GM21576 (cell line): ENCODE data around the gene SSX4.
"Not testable (repeated sequence)": the region's sequence is repeated elsewhere in the genome, so short reads cannot be mapped to it uniquely, and the experiment has no call there.

Experiments
- ATAC-seq: cut with Tn5 transposase; IDR thresholded peaks from one replicate; pipeline ENCODE4 v1.9.1; 2021; ENCODE audit warnings: mild to moderate bottlenecking, moderate library complexity; ENCODE audit not compliant: unreplicated experiment

SSX4 gene

DNA sequence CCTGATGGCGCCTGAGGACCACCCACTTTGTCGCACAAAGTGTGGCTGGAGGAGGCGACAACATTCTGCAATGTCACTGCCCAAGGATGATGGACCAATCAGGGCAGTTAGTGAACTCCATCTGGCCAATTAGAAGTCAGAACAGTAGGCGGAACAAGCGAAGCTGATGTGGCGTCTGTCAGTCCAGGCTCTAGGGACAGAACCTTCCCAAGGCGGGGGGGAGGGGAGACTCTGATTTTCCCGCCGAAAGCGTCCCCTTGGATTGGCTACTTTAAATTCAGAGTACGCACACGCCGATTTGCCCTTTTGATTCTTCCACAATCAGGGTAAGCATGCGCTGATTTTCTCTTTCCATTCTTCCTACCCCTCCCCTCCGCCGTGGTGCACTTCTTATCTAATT lies at the start of gene SSX4:
Gene SSX4, plus strand, starts transcription at position 301 of the 400 bp plus-strand sequence. CDS start 515 bp downstream, outside the sequence.
- ATAC-seq = not testable (repeated sequence)

GRCh38 chrX:48346059-48346458 lies 37.3 kb upstream of the SSX4 start:
- ATAC-seq = not testable (repeated sequence)

DNA sequence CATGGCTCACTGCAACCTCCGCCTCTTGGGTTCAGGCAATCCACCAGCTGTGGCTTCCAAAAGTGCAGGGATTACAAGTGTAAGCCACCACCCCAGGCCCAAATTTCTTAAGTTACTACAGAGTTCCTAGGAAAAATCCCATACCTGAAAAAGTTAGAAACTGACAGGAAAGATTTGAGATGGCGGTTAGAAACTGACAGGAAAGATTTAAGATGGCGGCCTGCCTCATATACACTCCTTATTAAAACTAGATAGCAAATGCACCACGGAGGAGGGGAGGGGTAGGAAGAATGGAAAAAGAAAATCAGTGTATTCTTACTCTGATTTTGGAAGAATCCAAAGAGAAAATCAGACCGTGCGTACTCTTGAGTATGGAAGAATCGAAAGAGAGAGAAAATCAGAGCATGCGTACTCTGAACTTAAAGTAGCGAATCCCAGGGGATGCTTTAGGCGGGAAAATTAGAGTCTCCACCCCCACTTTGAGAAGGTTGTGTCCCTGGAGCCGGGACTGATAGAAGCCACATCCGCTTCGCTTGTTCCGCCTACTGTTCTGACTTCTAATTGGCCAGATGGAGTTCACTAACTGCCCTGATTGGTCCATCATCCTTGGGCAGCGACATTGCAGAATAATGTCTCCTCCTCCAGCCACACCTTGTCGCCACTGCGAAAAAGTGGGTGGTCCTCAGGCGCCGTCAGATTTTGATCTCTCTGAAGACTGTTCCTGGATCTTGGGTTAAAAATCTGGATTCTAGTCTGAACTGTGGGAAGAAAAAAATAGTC lies 26.8 kb upstream of the SSX4 start, which contains the start of gene SSX3:
Gene SSX3, minus strand, starts transcription at position 389 of the 780 bp plus-strand sequence. CDS start 1,454 bp downstream, outside the sequence.
- not testable (repeated sequence) for ATAC-seq

- no peak for ATAC-seq
These were observed 25.7 kb upstream of the SSX4 start for GRCh38 chrX:48357681-48358080.

GRCh38 chrX:48359281-48359680 lies 24.1 kb upstream of the SSX4 start:
- not testable (repeated sequence) for ATAC-seq

GRCh38 chrX:48367717-48368408 lies 15.5 kb upstream of the SSX4 start:
- not testable (repeated sequence) for ATAC-seq

- ATAC-seq = not testable (repeated sequence)
These were observed 12.9 kb upstream of the SSX4 start for GRCh38 chrX:48370408-48370807.

GRCh38 chrX:48396931-48397330 lies 13.6 kb downstream of the SSX4 start:
- ATAC-seq = not testable (repeated sequence)

DNA sequence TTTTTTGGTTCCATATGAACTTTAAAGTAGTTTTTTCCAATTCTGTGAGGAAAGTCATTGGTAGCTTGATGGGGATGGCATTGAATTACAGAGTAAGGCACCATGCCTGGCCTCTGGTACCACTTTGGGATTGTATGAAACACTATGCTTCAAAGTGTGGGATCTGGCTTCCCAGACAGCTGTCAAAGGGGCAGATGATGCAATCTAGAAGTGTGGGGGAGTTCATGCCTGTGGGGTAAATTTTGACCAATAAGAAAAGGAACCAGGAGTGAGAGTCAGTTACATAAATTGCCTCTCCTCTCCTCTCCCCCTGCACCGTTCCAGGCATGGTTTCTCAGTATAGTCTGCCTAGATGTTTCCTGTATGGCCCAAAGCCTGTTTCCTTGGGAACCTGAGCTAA lies 14.5 kb downstream of the SSX4 start:
- not testable (repeated sequence) for ATAC-seq

DNA sequence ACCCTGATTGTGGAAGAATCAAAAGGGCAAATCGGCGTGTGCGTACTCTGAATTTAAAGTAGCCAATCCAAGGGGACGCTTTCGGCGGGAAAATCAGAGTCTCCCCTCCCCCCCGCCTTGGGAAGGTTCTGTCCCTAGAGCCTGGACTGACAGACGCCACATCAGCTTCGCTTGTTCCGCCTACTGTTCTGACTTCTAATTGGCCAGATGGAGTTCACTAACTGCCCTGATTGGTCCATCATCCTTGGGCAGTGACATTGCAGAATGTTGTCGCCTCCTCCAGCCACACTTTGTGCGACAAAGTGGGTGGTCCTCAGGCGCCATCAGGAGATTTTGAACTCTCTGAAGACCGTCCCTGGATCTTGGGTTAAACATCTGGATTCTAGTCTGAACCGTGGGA lies 28.5 kb downstream of the SSX4 start, which contains the start of gene SSX4B:
Gene SSX4B, minus strand, starts transcription at position 101 of the 400 bp plus-strand sequence. CDS start 588 bp downstream, outside the sequence.
- not testable (repeated sequence) for ATAC-seq

DNA sequence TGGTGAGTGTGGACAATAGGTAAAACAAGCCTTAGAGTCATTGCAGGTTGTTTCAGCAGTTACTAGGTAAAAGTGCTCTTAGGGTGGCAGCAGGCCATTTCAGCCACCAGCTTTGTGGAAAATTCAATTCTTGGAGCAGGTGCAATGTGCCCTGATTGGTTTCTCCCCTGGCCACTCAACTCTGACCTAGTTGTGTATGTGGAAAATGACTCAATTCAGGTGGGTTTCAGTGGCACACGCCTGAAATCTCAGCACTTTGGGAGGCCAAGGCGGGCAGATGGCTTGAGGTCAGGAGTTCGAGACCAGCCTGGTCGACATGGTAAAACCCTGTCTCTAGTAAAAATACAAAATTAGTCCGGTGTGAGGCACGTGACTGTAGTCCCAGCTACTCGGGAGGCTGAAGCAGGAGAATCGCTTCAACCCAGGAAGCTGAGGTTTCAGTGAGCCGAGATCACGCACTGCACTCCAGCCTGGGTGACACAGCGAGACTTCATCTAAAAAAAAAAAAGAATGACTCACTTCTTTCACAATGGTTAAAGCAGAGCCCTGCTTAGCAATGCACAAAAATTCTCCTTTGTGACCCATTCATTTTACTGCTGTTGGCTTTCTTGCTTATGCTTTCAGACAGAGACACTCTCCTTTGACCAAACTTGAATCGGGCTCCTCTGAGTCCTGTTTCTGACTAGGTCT lies 43.8 kb downstream of the SSX4 start:
- ATAC-seq = not testable (repeated sequence)

GRCh38 chrX:48429606-48430005 lies 46.3 kb downstream of the SSX4 start:
- not testable (repeated sequence) for ATAC-seq

- ATAC-seq = not testable (repeated sequence)
These were observed 46.8 kb downstream of the SSX4 start for GRCh38 chrX:48430166-48430565.

- not testable (repeated sequence) for ATAC-seq
These were observed 50.4 kb downstream of the SSX4 start for GRCh38 chrX:48433713-48434112.
